GM21737 (cell line): ENCODE measurements around the gene CD8B.
"Not testable (repeated sequence)": the region's sequence is repeated elsewhere in the genome, so short reads cannot be mapped to it uniquely, and the experiment has no call there.

Source experiments
- ATAC-seq: cut with Tn5 transposase; IDR thresholded peaks from one replicate; pipeline ENCODE4 v1.9.1; 2021; ENCODE audit warnings: mild to moderate bottlenecking, moderate library complexity; ENCODE audit not compliant: unreplicated experiment

CD8B gene

DNA sequence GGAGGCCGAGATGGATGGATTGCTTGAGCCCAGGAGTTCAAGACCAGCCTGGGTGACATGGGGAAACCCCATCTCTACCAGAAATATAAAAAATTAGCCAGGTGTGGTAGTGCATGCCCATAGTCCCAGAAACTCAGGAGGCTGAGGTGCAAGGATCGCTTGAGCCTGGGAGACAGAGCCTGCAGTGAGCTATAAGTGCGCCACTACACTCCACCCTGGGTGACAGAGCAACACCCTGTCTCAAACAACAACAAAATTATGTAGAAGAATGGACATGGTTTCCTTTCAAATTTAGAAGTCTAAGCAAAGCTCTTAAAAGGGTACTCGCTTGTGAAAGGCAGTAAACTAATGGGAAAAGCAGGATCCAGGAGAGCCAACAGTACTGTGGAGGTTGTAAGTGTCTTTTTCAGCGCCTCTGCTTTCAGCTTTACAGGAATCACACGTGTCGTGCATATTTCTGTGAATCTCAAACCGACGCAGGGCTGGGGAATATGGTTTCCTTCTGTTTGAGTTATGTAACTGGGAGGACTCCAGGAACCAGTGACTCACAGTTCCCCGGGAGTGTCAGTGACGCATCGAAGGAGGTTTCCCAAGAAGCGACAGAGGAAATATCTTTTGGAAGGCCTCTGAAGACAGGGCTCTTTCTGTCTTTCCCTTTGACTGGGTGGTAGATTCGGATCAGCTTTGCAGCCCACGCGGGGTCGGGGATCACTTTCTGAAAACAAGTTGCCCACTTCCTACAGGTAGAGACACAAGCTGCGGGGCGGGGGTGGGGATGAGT is 24.6 kb downstream of the CD8B start:
- not testable (repeated sequence) for ATAC-seq

DNA sequence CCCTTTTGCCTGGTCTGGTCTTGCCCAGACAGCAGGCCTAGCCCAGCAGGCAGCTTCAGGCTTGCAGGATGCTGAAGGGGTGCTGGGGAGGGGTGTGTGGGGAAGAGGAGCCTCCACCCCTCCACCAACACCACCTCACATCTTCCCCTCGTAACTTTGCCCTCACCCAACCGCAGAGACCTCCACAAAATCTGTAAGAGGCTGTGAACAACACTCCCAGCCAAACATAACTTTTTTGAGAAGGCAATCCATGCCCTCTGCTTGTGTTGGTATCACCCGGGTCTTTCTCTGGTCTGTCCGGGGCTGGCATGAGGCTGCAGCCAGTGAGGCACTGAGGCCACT is 26.2 kb downstream of the CD8B start:
- not testable (repeated sequence) for ATAC-seq

DNA sequence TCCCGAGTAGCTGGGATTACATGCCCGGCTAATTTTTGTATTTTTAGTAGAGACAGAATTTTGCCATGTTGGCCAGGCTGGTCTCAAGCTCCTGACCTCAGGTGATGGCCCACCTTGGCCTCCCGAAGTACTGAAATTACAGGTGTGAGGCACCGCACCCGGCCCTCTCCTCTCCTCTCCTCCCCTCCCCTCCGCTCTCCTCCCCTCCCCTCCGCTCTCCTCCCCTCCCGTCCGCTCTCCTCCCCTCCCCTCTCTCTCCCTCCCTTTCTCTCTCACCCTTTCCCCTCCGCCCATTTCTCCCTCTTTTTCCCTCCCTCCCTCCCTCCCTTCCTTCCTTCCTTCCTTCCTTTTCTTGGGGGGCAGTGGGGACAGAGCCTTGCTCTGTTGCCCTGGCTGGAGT is 28.4 kb downstream of the CD8B start:
- no peak for ATAC-seq

DNA sequence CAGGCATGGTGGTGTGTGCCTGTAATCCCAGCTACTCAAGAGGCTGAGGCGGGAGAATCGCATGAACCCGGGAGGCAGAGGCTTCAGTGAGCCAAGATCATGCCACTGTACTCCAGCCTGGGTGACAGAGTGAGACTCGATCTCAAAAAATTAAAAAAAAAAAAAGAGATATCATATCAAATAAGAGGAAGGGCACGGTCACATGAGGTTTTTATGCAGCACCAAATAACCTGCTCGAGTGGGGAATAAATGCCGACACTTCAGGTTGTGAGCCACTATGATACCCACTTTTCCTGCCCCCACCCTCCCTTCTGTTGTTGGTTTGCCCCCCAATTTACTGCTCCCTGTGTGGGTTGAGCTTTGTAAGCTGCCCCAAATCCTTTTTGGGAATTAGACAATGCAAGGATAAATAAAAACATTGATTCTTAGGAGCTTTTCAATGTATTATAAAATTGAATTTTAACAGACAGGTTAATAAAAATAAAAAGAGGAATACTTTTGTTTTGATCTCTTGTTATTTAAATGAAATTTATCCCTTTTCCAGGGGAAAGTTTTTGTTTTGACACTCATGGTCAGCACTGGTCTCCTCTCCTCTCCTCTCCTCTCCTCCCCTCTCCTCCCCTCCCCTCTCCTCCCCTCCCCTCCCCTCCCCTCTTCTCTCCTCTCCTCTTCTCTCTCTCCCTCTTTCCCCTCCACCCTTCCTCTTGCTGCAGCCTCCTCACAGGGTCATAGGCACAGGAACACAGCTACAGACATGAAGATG is 29.2 kb downstream of the CD8B start:
- no peak for ATAC-seq

DNA sequence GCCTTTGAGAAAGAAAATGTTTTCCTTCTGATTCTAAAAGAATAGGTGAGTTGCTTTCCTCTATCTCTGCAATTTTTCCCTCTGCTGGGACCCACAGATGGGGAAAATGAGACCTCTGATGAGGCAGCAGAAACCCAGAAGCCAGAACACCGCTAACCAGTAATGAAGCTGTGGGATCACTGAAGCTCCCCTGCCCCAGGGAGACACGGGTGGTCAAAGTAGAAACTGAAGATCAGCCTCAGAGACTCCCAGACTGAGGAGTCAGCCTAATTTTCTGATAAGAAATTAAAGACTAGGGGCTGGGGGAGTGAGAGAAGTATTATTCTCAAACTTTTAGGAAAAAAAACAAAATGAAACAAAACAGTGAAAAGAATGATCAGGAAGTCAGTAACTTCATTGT is 30.1 kb downstream of the CD8B start:
- no peak for ATAC-seq

DNA sequence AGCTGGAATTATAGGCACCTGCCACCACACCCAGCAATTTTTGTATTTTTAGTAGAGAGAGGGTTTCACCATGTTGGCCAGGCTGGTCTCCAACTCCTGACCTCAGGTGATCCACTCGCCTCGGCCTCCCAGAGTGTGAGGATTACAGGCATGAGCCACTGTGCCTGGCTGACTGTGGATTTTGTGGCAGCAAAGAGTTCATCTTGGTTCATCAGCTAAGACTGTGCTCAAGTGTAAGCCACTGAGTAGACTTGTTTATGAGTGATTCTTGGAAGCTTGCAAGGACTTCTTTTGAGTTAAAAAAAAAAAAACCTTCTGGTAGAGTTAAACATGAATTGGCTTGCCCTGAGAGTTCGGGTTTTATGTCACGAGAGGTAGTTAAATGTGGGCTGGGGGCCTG is 34.7 kb downstream of the CD8B start:
- no peak for ATAC-seq

DNA sequence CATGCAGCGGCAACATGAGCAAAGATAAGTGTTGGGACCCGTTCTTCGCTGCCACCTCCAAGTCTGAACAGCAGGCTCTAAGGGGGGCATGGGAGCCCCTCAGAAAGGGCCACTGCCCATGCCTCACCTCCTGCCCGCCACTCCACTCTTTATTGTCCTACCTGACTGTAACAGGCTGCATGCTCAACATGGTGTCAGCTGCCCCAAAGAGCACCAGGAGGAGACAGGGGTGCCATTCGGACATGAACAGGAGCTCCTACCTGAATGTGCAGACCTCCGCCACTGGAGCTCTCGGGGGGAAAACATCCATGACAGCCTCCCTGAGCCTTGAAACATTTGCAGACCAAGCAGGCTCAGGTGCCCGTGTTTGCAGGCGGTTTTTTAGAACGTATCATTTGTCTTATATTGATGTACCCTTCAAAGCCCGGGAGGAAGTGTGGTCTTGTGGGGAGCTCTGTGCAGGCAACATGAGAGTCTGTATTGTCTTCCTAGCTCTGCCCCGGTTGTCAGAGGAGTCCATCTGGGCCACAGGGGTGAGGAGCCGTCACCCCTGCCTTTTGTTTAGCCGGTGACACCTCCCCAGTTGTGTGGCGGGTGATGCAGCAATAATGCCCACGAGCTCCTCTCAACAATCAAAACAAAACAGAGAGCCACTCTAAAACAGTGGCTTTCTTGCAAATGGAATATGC is 35.8 kb downstream of the CD8B start:
- no peak for ATAC-seq

DNA sequence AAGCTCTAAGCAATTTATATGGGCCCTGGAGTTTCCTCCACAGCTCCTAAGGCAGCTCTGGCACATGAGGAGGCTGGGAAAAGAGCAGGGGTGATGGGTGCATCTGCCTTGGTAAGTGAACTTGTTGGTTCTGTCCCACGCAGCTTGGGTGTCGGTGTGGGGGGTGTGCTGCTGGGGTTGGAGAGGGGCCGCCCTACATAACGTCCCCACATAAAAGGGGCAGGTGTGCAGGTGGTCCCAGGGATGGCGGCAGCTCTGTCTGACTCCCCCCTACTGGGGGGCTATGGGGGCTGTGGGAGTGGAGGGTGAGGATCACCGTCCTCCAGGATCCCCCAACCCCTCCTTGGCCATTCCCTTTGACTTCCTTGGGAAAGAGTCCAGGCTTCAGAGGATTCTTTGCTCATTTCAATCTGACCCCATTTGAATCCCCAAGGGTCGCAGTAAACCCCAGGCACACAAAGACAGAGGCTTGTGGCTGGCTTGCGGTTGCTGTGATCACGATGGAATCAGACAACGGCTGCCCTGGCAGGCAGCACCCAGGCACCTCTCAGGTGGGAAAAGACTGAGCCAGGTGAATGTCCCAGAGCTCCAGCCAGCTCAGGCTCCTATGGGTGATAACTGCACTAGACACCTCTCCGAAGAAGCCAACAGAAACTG is 36.5 kb downstream of the CD8B start:
- ATAC-seq, result no peak

DNA sequence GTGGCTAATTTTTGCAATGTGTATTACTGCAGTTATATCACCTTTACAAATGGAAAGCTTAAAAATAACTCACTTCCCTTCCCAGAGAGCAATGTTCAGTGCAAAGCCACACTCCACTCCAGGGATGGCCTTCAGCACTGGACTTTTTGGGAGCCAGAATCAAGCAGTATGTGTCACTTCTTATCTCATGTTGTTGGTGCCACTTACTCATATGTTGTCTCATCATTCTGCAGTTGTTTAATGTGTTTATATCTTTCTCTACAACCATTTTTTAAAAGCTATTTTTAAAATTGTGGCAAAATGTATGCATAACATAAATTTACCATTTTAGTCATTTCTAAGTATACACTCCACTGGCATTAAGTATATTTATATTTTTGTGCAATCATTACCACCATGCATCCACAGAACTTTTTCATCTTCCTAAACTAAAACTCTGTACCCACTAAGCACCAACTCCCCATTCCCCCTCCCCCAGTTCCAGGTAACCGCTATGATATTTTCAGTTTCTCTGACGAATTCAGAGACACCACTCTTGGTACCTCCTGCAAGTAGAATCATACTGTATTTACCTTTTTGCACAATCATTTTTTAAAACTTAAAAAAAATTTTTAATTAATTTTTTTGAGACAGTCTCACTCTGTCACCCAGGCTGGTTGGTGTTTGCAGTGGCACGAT is 38.9 kb downstream of the CD8B start:
- no peak for ATAC-seq

DNA sequence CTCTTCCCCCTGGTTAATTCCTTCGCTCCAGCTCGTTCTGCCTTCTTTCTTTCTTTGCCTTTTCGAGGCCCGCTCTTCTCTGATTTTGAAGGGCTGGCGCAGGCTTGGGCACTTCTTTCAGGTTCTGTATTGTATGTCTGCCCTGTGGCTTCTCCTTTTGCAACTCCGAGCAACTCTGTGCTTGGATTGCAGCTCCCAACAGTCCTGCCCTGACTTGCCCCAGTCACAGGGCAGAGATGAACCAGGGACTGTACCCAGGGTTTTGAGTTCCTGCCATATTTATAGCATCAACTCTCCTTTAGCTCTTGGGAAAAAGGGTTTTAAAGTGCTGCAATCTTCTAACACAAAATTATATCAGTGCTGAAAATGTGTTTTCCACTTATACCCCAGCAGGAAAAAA is 39.8 kb downstream of the CD8B start:
- no peak for ATAC-seq

DNA sequence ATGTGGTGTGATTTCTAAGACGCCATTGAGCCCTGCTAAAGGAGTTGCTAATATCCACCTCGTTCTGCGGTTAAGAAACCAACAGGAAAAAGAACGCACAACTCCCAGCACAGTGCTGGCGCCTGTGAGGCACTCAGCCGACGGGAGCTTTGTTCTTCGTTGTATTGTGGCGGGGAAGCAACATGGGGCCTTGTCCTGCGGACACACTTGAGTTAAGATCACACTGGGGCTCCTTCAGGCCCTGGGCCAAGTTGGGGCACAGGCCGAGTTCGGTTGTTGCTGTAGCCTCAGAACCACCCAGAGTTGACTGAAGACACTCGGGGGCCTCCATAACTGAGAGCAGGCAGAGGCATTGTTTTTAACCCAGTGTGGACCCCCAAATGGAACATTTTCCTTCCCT is 40.4 kb downstream of the CD8B start:
- ATAC-seq, result no peak

DNA sequence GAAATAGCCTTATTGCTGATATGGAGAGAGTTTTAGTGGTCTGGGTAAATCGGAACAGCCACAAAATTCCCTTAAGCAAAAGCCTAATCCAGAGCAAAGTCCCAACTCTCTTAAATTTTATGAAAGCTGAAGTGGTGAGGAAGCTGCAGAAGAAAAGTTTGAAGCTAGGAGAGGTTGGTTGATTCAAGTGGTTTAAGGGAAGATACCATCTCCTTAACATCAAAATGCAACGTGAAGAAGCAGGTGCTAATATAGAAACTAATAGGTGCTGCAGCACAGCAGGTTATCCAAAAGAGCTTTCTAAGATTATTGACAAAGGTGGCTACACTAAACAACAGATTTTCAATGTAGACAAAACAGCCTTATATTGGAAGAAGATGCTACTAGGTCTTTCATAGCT is 42.7 kb downstream of the CD8B start:
- no peak for ATAC-seq

DNA sequence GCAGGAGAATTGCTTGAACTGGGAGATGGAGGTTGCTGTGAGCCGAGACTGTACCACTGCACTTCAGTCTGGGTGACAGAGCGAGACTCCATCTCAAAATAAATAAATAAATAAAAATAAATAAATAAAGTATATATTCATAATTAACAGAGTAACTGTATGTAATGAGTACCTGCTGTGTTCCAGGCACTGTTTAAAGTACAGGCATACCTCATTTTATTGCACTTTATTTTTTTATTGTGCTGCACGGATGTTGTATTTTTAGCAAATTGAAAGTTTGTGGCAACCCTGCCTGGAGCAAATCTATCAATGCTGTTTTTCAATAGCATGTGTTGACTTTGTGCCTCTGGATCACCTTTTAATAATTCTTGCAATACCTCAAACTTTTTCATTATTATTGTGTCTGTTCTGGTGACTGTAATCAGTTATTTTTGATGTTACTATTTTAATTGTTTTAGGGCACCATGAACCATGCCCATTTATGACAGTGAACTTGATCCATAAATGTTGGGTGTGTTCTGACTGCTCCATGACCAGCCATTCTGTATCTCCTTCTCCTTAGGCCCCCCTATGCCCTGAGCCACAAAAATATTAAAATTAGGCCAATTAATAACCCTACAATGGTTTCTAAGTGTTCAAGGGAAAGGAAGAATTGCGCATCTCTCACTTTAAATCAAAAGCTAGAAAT is 43.4 kb downstream of the CD8B start:
- ATAC-seq, result no peak

DNA sequence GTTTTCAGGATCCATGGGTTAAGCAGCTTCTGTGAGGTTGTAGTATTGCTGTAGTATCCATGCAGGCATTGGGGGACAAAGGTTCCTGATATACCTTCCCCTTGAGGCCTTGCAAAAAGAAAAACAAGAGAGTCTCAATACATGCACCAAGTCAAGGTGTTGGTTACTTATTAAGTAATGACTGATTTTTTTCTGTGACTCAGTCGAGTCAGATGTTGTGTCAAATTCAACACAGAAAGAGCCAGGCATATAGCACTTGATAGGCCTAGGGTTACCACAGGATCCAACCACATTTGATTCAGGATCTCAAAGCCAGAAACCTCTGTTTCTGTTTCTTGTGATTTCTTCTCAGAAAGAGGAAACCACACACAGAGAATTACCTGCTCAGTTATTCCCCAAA is 46.1 kb downstream of the CD8B start:
- ATAC-seq, result no peak

DNA sequence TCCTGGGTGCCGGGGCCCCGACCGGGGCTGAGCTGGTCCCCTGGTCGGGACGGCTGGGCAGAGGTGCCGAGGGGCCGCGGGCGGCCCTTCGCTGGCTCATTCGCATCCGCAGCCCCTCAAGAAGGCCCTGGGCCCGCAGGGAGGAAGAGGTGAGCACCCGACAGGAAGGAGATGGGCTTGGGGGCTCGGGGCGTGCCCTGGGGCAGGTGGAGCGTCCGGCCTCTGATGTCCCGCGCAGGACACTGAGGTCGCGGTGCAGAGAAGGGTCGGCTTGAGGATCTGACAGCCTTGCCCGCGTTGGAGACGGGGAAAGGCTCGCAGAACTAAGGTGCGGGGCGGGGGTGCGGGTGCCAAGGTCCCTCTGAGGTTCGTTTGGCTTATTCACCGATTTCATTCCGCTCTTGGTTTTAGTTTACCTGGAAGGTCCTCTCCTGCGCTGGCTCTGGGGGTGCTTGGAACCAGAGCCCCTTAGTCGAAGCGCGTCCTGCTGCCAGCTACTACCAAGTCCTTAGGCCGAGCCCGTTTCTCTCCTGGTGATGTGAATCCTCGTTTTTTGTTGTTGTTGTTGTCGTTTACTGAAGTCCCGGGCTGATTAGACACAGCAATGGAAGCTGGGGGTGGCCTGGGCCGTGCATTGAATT is 52.1 kb downstream of the CD8B start:
- ATAC-seq, result no peak

DNA sequence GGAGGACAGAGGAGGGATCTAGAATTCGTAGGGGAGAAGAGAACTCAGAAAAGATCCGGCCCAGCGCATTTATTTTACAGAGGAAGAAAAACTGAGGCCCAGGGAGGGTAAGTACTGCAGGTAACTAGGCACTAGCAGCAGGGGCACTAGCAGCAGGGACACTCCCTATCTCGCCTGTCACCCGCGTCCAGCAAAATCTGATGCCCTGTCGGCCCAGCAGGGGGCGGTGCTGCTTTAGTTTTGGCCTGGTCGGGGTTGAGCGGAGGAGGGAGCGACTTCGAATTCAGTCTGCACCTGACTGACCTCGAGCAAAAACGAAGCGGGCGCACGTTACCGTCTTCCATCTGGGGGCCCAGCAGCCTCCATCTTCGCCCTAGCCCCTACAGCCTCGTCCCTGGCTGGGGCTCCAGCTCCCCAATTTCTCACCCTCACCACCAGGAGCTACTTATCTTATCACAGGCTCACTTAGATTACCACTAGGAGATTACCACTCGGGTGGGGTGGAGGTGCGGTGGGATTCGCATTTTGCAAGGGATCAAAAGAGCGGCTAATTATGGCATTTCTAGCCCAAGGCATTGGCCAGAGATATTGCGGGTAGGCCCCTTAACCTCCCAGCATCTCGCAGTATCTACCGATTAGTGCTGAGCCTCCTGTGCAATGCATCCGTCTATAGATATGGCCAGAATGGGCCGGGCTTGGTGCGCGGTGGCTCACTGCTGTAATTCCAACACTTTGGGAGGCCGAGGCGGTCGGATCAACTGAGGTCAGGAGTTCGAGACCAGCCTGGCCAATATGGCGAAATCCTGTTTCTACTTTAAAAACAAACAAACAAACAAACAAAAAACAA is 53.1 kb downstream of the CD8B start:
- ATAC-seq, result peak; percentile 96

DNA sequence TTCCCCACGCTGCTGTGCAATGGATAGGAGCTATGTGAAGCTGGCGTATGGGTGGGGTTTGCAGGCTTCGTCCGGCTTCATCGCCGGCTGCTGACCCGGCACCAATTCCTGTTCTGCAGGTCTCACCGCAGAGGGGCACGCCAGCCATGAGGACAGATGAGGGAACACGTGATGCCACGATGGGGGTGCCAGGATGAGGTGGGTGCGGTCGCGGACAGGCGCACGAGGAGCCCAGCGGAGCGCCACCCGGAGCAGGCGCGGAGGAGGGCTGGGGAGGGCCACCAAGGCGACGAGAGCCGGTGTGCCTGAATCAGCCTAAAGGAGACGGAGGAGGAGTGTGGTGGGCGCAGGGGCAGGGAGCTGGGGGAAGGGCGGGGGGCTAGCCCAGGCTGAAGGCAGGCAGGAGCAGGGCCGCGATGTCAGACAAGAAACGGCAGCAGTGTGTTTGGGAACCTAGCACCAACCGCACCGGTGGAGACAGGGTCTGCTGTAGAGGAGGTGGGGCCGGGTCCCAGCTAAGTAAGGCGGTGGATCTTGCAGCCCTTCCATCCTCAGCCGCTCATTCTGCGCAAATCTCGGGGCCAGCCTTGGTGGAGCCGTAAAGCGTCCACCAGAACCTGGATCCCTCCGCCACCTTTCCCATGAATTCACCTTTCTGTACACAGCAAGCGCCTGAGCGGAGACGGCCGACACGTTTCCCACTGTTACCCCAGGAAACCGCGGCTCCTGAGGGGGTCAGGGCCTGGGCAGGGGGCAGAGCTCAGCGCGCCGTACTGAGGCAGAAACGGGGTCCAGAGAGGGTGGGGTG is 54.0 kb downstream of the CD8B start:
- no peak for ATAC-seq

DNA sequence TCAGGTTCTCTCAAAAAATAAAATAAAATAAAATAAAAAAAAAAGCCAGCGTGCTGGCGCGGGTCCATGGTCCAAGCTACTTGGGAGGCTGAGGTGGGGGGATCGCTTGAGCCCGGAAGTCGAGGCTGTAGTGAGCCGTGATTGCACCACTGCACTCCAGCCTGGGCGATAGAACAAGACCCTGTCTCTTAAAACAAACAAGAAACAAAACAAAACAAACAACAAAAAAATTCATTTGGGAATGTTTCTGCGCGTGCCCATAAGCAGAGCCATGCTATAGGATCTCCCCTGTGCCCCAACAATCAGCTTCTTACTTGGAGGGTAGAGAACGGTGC is 54.6 kb downstream of the CD8B start:
- no peak for ATAC-seq
